ENCODE results near the gene UNC5A.

The UNC5A gene

GRCh38 chr5:176899296-176899891 is 89.0 kb downstream of the UNC5A start, which contains the start of gene HK3:
HK3 (minus strand) TSS chr5:176899346; CDS start chr5:176896159, 3,187 bp downstream.
- Histone ChIP-seq H3K27ac (peak within 1 kb of the TSS in 1 of 2 donors; percentile 53), H3K4me3 (peak within 1 kb of the TSS; percentile 40)
- DNase-seq (ENCODE audit: low spot score): peak; percentile 71
- no peak for TF ChIP-seq CTCF (IDR thresholded peaks at IDR 0.05)

GRCh38 chr5:176899946-176900779 is 89.8 kb downstream of the UNC5A start:
- no peak for DNase-seq (ENCODE audit: low spot score)
- Histone ChIP-seq H3K27ac (peak overlapping the region in 1 of 2 donors; percentile 53), H3K4me3 (no peak overlapping the region)
- no peak for TF ChIP-seq CTCF (IDR thresholded peaks at IDR 0.05)

GRCh38 chr5:176900780-176901204 is 90.4 kb downstream of the UNC5A start:
- H3K27ac ChIP-seq: peak overlapping the region in 1 of 2 donors; percentile 53
- no peak for DNase-seq (ENCODE audit: low spot score)
- no peak overlapping the region for H3K4me3 ChIP-seq
- no peak for TF ChIP-seq CTCF (IDR thresholded peaks at IDR 0.05)

- H3K27ac ChIP-seq: peak overlapping the region in 1 of 2 donors; percentile 22
- DNase-seq (ENCODE audit: low spot score): no peak
- no peak for TF ChIP-seq CTCF (IDR thresholded peaks at IDR 0.05)
- no peak overlapping the region for H3K4me3 ChIP-seq
Observed at GRCh38 chr5:176901260-176902101, 91.1 kb downstream of the UNC5A start.

GRCh38 chr5:176902102-176902814 is 91.9 kb downstream of the UNC5A start:
- no peak for DNase-seq (ENCODE audit: low spot score)
- H3K4me3 ChIP-seq: no peak overlapping the region
- no peak overlapping the region for H3K27ac ChIP-seq
- no peak for TF ChIP-seq CTCF (IDR thresholded peaks at IDR 0.05)

GRCh38 chr5:176902911-176903664 is 92.7 kb downstream of the UNC5A start:
- H3K4me3 ChIP-seq: no peak overlapping the region
- DNase-seq (ENCODE audit: low spot score): no peak
- no peak for TF ChIP-seq CTCF (IDR thresholded peaks at IDR 0.05)
- H3K27ac ChIP-seq: no peak overlapping the region
